Measurements from ENCODE around the gene MAD1L1.

Gene MAD1L1

DNA sequence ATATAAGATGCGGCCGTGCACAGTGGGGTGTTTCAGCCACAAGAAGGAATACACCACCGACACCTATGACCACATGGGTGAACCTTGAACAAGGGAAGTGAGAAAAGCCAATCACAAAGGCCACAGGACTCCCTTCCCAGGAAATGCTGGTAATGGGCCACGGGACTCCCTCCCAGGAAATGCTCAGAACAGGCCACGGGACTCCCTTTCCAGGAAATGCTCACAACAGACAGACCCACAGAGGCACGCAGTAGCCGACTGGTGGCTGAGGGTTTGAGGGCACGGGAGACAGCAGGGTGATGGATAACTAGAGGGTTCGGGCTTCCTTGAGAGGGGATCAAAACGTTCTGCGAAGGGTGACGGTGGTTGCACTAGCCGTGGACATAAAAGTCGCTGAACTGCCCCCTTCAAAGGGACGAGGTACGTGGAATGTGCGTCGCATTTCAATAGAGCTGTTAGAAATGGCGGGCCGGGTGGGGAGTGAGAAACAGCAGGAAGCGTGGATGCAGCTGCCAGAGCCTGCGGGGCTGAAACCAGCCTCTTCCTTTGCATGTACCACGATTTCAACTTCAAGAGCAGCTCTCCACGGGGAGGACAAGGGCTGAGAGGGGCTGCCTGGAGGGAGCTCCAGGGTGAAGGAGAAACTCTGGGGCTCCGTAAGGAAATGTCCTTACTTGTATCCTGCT lies 288.7 kb downstream of the MAD1L1 start:
- Histone ChIP-seq H3K9me3 (no peaks in the 10 kb centered on the region), H3K27ac (no peak overlapping the region), H3K36me3 (no peaks in the 10 kb centered on the region), H3K27me3 (peaks cover 23% of the 10 kb centered on the region), H3K4me1 (ENCODE audit: control insufficient read depth in 1 of 2, insufficient read depth in 1 of 2, low read depth in 1 of 2, low read length in 1 of 2) (peaks cover 20 to 34% of the 10 kb centered on the region in 2 experiments), H3K4me3 (ENCODE audit: low read depth in 1 of 2, low read length in 1 of 2) (no peak overlapping the region)
- TF ChIP-seq, protein P1, sequence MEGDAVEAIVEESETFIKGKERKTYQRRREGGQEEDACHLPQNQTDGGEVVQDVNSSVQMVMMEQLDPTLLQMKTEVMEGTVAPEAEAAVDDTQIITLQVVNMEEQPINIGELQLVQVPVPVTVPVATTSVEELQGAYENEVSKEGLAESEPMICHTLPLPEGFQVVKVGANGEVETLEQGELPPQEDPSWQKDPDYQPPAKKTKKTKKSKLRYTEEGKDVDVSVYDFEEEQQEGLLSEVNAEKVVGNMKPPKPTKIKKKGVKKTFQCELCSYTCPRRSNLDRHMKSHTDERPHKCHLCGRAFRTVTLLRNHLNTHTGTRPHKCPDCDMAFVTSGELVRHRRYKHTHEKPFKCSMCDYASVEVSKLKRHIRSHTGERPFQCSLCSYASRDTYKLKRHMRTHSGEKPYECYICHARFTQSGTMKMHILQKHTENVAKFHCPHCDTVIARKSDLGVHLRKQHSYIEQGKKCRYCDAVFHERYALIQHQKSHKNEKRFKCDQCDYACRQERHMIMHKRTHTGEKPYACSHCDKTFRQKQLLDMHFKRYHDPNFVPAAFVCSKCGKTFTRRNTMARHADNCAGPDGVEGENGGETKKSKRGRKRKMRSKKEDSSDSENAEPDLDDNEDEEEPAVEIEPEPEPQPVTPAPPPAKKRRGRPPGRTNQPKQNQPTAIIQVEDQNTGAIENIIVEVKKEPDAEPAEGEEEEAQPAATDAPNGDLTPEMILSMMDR (IDR thresholded peaks at IDR 0.05): no peak

DNA sequence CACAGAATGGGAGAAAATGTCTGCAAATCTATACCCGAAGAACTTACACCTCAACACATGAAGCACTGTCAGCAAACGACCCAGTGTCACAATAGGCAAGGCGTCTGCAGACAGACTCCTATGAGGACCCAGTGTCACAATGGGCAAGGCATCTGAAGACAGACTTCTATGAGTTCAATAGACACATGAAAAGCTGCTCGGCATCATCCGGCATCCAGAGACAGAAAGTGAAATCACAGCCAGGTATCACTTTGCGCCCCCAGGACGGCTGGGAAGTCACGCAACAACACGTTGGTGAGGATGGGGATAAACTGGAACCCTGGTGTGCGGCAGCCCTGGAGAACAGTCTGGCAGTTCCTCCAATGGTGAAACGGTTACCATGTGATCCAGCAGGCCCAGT lies 289.4 kb downstream of the MAD1L1 start:
- no peaks in the 10 kb centered on the region for H3K36me3 ChIP-seq
- peaks cover 20 to 34% of the 10 kb centered on the region in 2 experiments for H3K4me1 ChIP-seq (ENCODE audit: control insufficient read depth in 1 of 2, insufficient read depth in 1 of 2, low read depth in 1 of 2, low read length in 1 of 2)
- peaks cover 26% of the 10 kb centered on the region for H3K27me3 ChIP-seq
- H3K27ac ChIP-seq: no peak overlapping the region
- TF ChIP-seq, protein P1 (IDR thresholded peaks at IDR 0.05): no peak
- H3K4me3 ChIP-seq (ENCODE audit: low read depth in 1 of 2, low read length in 1 of 2): no peak overlapping the region
- H3K9me3 ChIP-seq: no peaks in the 10 kb centered on the region

DNA sequence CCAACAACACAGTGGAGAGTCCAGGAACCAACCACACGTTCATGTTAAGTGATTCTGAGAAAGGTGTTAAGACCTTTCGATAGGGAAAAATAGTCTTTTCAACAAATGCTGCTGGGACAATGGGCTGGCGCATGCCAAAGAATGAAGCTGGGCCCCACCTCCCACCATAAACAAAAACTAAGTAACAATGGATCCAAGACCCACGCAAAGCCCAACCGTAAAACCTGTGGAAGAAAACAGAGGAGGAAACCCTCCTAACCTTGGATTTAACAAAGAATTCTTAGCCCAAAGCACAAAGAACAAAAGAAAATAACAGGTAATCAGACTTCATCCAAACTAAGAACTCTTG lies 289.8 kb downstream of the MAD1L1 start:
- no peaks in the 10 kb centered on the region for H3K36me3 ChIP-seq
- H3K9me3 ChIP-seq: no peaks in the 10 kb centered on the region
- H3K27ac ChIP-seq: no peak overlapping the region
- peaks cover 26% of the 10 kb centered on the region for H3K27me3 ChIP-seq
- H3K4me1 ChIP-seq (ENCODE audit: control insufficient read depth in 1 of 2, insufficient read depth in 1 of 2, low read depth in 1 of 2, low read length in 1 of 2): peaks cover 20 to 34% of the 10 kb centered on the region in 2 experiments
- TF ChIP-seq, protein P1 (IDR thresholded peaks at IDR 0.05): no peak
- H3K4me3 ChIP-seq (ENCODE audit: low read depth in 1 of 2, low read length in 1 of 2): no peak overlapping the region

DNA sequence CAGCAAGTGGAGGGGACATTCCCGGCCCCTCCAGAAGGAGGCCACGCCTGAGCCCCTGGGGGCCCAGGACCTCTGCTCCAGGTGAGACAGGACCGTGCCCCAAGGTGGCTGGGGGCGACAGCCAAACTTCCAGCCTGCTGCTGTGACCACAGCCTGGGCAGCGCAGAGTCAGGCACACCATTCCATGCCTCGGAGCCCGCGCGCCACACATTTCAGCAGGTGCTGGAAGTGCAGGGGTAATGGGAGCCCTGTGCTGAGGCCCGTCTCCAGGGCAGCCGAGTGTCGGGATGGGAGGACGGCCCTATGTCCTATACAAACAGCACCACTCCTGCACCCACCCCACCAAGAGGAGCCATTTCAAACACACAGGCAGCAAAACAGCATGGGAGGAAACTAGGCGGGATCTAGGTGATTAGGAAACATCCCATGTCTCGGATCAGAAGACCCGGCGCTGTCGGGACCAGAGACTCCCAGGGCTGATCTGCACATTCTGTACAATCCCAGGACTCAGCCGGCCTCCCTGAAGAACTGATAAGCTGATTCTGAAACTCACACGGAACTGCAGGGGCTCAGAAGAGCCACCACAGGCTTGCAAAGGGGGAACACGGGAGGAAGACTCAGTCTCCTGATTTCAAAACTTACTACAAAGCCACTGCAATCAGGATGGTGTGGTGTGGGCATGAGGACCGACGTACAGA lies 290.4 kb downstream of the MAD1L1 start:
- no peak overlapping the region for H3K27ac ChIP-seq
- H3K27me3 ChIP-seq: peaks cover 26% of the 10 kb centered on the region
- no peaks in the 10 kb centered on the region for H3K9me3 ChIP-seq
- no peaks in the 10 kb centered on the region for H3K36me3 ChIP-seq
- H3K4me3 ChIP-seq (ENCODE audit: low read depth in 1 of 2, low read length in 1 of 2): no peak overlapping the region
- peaks cover 20 to 34% of the 10 kb centered on the region in 2 experiments for H3K4me1 ChIP-seq (ENCODE audit: control insufficient read depth in 1 of 2, insufficient read depth in 1 of 2, low read depth in 1 of 2, low read length in 1 of 2)
- TF ChIP-seq, protein P1 (IDR thresholded peaks at IDR 0.05): no peak

DNA sequence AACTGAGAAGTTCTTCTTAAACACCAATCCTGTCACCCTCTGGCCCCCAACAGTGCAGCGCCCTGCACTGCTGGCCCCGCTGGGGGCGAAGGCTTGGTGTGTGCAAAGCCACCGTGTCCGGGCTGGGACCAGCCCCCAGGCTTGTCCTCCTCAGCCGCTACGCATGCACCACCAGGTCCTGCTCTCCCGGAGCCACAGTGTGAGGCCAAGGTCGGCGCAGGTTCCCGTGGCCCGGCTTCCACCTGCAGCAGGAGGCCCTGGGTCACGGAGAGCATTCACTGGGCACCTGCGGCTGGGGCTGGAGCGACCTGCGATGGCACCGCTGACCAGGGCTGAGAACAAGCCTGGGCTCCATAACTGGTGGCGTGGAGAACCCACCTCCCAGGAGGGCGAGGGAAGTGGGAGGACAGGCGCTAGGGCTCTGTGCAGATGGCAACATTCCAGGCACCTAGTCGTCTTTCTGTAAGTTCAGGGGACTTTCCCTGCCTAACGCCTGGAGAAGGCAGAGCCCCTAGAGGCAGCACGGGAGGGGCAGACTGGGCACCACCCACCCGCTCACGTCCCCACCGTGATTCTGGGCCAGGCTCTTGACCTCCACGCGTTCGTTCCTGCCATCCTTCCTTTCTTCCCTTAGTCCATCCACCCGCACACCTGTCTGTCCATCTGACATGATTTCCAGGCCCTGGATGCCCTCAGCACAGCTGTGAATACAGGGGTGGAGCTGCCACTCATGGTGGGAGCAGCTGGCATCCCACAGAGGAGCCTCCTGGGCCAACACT lies 291.1 kb downstream of the MAD1L1 start:
- Histone ChIP-seq H3K4me1 (ENCODE audit: control insufficient read depth in 1 of 2, insufficient read depth in 1 of 2, low read depth in 1 of 2, low read length in 1 of 2) (peaks cover 20 to 34% of the 10 kb centered on the region in 2 experiments), H3K4me3 (ENCODE audit: low read depth in 1 of 2, low read length in 1 of 2) (no peak overlapping the region), H3K27me3 (peaks cover 26% of the 10 kb centered on the region), H3K27ac (peak overlapping the region; percentile 83), H3K9me3 (no peaks in the 10 kb centered on the region), H3K36me3 (peaks cover under 1% of the 10 kb centered on the region)
- TF ChIP-seq, protein P1 (IDR thresholded peaks at IDR 0.05): no peak
